DMS 273 (cell line): ENCODE measurements around the gene SFXN3.
A peak's percentile ranks its signal among the peaks of the same experiment; 100 is the strongest.

Experiments used
- DNase-seq: peaks from one replicate; lab custom pipeline; 2025; ENCODE audit not compliant: unreplicated experiment; lab: John Stamatoyannopoulos, UW

Gene SFXN3

DNA sequence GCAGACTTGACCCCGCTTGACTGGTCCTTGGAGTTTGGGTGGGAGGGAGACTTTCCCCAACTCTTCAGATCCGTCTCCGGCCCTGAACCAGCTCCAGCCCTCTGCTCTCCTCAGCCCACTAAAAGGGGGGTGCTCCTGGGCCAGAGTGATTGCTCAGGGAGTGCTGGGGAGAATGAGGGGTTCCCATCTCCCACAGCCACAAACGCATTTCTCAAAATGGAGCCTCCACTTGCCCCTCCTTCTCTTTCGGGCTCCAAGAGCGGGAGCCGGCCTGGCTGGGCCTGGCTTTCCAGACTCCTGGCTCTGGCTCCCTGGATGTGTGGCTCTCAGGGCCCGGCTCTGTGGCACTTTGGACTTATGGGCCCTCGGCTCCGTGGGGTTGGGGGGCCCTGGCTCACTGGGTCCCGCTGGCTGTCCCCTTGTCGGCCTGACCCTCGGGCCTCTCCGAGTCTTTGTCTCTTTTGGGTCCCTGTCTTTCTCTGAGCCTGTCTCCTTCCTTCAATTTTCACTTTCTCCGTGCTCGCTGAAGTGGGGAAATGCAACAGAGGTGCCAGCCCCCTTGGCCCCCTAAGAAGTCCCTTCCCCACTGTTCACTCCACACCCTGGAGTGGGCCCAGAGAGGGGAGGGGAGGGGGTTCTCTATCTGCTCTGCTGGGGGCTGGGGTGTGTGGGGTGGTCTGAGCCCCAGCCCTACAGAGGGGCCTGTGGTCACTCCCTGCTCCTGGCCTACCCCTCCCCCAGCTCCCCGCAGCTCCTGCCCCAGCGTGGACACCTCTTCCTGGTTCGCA is 30.7 kb upstream of the SFXN3 start:
- peak; percentile 24 for DNase-seq

DNA sequence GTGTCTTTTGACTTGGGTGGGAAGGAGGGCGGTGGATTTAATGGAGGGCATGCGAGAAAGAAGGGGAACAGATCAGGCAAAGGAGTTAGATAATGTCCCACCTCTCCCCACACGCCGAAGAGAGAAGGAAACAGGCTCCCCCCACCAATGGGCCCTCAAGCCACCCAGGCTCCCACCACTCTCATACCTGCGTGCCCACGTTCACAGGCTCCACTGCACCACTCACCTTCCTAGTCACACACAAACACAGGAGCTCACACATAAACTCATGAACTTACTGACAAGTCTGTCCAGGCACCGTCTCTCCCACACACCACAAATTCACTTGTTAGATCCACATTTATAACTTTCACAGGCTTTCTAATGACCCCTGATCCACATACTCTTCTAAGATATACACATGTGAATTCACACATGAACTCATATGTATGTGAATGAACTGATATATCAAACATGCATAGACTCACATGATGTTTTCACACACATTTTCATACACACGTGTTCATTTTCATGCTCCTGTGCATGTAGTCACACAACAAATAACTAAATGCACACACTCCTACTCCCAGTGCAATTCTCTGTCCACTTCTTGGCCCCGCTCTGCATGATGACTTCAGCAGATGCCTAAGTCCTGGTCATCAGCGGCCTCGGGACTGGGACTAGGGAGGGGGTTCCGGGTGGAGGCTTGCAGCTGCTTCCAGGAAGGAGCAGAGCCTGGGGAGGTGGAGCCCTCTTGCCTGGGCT is 29.9 kb upstream of the SFXN3 start:
- DNase-seq = no peak

DNA sequence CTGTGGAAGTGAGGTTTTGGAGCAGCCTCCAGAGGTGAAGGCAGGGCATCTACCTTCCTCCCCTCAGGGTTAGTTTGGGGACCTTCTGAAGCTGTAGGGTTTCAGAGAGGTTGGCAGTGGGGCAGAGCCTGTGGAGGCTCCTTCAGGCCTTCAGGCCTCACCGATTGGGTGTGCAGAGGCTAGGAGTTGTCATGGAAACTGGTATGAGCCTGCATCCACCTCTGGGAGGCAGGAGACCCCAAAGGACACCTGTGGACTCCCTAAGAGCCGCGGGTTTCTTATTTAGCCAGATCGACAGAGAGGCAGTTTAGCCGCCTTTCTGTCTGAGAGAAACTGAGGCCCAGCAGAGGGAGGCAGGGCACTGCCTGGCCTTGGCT is 29.4 kb upstream of the SFXN3 start:
- no peak for DNase-seq

DNA sequence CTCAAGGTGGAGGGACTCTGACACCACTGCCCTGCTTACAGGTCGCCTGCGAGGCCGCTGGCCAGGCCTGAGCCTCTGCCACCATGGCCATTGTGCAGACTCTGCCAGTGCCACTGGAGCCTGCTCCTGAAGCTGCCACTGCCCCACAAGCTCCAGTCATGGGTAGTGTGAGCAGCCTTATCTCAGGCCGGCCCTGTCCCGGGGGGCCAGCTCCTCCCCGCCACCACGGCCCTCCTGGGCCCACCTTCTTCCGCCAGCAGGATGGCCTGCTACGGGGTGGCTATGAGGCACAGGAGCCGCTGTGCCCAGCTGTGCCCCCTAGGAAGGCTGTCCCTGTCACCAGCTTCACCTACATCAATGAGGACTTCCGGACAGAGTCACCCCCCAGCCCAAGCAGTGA is 28.6 kb upstream of the SFXN3 start:
- no peak for DNase-seq

DNA sequence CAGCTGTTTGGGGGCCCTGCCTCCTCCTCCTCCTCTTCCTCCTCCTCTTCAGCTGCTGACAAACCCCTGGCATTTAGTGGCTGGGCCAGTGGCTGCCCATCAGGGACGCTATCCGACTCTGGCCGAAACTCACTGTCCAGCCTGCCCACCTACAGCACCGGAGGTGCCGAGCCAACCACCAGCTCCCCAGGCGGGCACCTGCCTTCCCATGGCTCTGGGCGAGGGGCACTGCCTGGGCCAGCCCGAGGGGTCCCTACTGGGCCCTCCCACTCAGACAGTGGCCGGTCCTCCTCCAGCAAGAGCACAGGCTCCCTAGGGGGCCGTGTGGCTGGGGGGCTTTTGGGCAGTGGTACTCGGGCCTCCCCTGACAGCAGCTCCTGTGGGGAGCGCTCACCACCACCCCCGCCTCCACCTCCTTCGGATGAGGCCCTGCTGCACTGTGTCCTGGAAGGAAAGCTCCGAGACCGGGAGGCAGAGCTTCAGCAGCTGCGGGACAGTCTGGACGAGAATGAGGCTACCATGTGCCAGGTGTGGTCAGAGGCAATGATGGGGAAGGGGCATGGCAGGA is 27.3 kb upstream of the SFXN3 start:
- no peak for DNase-seq

DNA sequence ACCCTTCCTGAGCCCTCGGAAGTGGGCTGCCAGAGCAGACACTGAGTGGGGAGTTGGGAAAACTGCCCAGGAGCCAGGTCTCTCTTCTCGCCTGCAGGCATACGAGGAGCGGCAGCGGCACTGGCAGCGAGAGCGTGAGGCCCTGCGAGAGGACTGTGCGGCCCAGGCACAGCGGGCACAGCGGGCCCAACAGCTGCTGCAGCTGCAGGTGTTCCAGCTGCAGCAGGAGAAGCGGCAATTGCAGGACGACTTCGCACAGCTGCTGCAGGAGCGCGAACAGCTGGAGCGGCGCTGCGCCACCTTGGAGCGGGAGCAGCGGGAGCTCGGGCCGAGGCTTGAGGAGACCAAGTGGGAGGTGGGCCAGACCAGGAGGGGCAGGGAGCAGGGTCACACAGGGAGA is 25.7 kb upstream of the SFXN3 start:
- DNase-seq = no peak

DNA sequence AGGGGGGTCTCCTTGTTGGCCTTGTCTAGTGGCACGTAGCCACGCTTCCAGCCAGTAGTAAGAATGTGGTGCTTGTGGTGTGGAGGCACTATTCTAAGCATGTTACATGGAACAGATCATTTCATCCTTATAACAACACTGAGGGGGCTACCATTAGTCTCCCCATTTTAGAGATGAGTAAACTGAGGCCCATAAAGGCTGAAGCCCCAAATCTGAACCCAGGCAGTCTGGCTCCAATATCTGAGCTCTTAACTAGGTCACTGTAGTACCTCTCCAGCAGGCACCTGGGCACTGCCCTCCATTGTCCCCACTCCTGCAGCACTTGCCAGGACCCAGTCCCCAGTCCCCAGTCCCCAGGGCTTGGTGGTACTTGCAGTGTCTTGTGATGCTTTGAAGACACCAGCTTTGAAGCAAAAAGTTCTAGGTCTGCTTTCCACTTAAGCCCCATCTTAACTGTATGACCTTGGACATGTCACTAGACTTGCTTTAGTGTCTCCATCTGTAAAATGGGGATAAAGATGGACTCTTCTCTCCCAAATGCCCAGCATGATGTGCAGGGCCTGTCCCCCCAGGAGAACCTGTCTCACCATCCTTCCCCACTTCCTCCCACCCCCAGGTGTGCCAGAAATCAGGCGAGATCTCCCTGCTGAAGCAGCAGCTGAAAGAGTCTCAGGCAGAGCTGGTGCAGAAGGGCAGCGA is 25.0 kb upstream of the SFXN3 start:
- no peak for DNase-seq

DNA sequence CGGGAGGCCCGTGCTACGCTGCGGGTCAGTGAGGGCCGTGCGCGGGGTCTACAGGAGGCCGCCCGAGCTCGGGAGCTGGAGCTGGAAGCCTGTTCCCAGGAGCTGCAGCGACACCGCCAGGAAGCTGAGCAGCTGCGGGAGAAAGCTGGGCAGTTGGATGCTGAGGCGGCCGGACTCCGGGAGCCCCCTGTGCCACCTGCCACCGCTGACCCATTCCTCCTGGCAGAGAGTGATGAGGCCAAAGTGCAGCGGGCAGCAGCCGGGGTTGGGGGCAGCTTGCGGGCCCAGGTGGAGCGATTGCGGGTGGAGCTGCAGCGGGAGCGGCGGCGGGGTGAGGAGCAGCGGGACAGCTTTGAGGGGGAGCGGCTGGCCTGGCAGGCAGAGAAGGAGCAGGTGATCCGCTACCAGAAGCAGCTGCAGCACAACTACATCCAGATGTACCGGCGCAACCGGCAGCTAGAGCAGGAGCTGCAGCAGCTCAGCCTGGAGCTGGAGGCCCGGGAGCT is 24.4 kb upstream of the SFXN3 start:
- DNase-seq = peak; percentile 87

DNA sequence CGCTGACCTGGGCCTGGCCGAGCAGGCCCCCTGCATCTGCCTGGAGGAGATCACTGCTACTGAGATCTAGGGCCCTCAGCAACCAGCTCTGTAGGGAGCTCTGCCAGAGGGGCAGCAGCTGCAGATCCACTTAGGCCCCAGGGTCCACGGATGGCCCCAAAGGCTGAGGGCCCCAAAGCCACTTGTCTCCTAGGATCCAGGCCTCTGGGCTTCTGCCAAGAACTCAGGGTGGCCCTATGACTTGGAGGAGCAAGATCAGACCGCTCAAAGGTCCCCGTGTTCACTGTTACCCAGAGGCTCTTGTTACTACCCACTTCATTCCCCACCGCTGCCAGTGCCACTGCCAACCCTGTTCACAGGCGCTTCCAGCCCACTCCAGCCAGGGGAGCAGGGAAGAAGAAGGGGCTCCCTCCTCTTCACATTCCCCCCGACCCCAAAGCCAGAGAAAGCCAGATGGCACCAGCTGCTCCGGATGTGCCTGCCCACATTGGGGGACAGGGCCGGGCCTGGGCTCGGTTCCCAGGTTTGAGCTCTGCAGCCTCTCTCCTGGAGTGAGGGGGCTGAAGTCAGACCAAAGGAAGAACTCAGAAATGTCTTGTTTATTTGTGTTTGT is 23.8 kb upstream of the SFXN3 start:
- peak; percentile 87 for DNase-seq

DNA sequence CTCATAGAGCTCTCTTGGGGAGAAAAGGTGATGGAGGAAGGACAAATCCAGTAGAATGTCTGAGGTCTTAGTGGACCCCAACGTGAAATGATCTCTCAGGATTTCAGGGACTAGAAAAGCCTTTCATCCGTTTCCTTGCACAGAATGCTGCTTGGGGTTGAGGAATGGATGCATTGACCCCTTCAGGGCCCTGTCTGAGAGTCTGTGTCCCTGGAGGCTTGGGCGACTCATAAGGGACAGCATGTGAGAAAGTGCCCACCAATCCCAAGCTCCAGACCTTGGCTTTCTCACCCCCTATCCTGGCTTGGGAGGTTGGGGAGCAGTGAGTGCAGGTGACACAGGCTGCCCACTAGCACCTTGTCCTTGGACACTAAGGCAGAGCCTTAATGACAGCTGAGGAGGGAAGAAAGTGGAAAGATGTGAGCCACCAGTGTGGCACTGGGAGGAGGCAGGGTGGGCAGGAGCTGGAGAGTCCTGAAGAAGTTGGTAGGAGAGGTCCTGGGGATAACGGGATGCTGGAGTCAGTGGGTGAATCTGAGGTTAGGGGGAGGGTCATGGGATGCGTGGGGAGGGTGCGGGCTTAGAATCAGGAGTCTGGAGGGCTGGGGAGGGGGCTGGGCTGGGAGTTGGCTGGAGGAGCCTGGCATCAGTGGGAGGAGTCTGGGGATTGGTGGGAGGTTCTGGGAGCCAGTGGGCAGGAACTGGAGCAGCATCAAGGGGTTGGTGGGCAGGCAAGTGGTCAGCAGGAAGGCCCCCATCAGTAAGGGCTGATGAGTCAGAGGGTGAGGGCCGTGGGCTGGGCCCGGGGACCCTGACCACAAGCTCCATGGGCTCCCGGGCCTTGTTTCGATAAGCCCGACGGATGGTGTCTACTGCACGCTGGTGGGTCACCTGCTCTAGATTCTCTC is 22.9 kb upstream of the SFXN3 start:
- DNase-seq = no peak

DNA sequence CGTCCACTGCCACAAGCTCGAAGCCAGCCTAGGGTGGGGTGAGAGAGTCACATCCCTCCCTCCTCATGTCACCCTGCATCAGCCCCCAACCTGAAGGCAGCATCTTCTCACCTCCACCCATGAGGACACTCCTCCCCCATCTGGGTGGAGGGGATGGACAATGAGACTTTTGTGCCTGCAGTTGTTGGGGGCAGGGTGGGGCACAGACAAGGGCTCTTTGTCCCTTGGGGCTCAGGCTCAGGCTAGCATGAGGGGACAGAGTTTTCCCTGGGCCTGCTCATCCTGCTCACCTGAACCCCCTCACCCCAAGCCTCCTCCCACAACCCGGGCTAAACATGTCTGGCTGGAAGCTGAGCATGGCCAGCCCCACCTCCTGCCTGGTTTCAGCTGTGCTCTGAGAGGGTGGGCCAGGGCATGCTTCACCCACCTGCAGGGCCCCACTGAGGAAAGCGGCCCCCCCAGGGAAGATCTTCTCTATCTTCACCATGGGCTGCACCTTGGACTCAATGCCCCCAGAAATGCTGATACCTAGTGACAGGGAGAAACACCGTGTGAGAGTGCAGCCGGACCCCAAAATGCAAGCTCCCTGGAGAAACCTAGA is 22.1 kb upstream of the SFXN3 start:
- DNase-seq = no peak

DNA sequence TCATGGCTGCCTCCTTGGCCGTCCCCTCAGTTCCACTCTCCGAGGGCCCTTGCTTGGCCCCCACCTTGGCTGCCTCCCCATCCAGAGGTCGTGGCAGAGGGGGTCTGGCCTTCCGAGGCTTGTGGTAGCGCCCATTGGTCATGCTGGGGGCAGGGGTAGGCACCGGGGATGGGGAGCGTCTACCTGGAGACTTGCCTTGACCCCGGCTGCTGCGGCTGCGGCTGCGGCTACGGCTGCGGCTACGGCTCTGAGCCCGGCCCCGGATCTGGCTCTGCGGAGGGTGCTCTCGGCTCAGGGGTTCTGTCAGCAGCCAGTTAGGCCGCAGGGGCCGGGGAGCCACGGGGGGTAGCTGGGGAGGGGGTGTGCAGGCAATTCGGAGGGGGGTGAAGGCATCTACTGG is 20.7 kb upstream of the SFXN3 start:
- DNase-seq = no peak

DNA sequence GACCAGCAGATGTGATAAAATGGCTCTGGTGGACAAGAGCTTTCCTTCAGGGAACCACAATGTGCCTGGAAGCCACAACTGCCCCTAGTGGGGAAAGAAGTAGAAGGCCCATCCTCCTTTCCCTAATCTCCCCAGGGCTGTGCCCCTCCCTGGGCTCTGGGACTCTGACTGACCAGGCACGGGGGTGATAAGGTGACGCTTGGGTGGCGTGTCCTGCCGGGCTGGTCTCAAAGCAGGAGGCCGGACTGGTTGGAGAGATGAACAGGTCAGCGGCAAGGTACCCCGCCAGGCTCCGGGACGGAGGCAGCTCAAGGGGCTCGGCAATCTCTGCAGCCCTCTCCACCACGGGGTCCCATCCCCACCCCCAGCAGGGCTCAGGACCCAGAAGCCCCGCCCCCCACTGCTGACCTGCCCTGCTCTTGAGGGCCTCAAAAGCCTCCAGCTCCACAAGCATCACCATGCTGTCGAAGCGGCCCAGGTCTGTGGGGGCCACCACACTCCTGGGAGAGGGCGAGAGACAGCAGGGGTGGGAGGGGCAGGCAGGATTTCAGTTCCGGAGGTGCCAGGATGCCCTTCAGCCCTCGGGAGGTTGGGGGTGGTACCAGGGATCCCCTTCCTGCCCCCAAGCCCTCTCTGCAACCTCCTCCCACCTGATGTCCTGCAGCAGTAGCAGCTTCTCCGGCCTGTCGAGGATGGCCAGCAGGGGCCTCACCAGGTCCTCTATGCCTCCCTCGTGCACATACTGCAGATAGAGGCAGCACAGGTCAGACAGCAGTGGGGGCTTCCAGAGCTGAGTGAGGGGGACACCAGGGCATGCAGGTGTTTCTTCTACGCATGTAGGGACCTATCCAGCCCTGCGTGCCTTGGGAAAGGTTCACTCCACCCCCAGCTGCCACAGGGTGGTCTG is 19.3 kb upstream of the SFXN3 start:
- DNase-seq = peak; percentile 41

DNA sequence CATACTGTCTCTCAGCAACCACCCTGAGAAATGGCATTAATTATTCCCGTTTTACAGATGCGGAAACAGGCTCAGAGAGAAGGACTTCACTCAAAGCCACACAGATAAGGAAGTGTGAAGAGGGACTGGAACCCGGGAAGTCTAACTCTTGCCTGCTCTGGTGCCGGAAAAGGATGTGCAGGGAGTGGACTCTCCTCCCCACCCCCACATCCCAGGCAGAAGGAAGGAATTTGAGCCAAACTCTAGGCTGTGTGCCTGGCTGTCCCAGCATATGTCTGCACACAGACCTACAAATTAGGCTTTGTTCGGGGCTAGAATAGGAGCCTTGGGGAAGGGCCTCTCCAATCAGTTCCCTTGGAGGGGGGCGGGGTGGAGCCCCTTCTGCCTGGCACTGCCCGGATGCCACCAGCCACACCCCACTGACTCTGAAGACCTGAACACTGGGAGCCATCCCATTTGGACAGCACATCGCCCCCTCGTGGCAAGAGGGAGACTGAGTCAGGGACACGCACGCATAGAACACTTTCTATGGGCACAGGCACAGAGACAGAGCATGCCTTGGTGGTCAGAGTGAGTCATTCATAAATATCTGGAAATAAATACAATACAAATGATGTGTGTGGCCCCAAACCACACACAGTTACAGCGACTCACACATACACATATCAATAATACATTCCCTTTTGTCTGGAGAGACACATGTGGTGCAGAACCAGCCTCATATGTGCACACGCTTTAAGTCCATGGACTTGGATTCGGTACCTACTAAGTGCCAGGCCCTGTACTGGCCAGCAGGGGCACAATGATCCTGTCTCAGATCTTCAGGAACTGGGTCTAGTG is 18.3 kb upstream of the SFXN3 start:
- peak; percentile 94 for DNase-seq

DNA sequence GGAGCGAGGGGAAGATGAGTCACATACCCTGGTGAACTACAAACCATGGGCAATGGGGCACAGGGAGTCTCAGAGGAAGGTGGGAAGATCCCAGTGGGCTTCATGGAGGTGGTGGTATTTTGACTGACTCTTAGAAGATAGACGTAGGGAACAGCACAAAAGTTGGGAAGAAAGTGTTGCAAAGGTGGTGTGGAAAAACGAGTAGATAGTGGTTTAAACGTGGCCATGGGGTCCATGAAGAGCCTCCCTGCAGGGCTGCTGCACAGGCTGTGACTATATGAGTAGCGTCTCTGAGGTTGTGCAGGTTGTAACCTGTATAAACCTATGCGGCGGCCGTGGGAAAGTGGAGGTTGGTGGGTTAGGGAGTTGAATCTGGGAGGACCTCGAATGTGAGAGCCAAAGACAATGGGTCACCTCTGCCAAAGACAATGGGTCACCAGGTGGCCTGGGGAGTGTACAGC is 17.6 kb upstream of the SFXN3 start:
- DNase-seq = no peak

DNA sequence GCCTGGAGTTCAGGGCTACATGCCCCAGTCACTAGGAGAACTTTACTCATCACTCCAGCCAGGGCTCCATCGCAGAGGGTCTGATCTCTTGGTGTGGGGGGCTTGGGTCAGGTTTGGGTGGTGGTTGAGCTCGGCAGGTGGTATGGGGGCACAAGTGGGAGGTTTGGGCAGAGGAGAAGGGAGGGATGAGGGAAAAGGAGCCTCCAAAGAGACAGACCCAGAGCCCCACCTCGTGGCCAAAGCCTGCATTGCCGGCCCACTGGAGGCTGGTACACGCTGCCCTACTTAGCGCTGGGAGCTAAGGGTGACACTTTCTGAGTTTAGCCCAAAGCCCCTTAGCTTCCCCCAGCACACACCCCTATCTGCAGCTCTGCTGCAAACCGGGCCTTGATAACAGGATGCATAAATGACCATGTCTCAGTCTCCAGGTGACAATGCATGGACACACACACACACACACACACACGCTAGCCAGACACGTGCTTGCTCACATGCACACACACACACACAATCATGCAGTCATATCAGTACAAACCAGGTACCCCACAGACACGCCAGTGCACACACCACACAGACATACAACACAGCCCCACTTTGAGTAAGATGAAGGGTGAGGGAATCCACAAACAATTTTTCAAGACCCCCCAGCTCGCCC is 16.7 kb upstream of the SFXN3 start:
- peak; percentile 85 for DNase-seq

DNA sequence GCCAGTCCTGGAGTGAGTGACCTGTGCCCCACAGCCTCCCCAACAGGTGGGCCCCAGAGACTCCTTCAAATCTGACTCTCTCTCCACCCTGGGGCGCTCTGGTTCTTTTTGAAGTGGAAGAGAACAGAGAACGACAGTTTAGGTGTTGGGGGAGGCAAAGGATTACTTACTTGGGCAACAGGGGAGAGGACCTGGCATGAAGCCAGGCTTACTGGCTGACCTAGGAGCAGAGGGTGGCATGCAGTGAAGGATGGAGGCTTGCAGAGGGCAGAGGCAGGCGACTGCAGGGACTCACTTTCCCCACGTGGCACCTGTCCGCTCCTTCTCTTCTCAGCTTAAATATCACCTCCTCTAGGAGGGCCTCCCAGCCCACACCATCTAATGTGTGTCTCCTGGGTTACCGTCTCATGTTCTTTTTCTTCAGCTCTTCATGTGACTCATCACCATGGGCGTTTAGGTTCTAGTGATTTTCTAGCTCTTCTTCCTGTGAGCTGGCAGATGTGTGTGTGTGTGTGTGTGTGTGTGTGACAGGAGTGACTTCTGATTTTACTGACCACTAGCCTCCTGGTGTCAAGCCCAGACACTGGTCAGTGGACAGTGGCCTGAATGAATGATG is 16.0 kb upstream of the SFXN3 start:
- DNase-seq = peak; percentile 26
